Measurements from ENCODE around the gene NBAS.

Gene NBAS

GRCh38 chr2:15136639-15137038, 424.5 kb downstream of the NBAS start:
- DNase-seq = no peak

DNA sequence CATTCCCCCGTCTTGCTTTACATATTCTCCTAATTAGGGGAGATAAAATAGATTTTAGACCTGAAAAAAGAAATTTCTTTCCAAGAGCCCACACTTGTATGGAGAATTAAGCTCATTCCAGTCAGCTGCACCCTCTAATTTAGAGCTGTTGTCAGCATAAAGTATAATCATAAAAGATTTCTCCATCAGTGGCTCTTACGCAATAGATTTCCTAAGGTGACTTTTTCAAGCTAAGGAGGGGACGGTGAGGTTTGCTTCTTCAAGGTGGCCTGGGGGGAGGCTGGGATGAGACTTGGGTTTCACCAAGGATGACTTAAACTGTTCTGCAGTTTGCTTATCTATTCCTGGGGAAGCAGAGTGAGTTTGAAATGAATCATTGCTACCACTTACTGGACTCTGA, 426.2 kb downstream of the NBAS start:
- no peak for DNase-seq

GRCh38 chr2:15133461-15133860, 427.7 kb downstream of the NBAS start:
- no peak for DNase-seq

DNA sequence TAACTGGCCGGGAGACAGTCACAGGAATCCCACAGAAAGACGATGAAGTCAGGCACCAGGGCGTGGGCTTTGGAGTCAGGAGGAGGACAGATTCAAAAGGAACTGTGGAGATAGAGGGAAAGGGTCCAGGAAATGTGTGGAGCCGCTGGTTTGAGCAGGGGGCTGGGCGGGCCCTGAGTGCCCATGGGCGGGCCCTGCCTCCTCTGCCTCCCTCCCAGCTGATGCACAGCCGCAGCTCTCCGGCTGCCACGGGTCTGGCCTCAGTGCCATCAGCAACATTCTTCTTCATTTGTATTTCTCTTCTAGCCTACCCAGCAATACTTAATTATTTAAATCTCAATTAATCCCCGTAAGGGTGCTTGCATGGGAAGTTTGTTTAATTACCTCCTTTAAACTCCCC, 432.3 kb downstream of the NBAS start:
- no peak for DNase-seq

DNA sequence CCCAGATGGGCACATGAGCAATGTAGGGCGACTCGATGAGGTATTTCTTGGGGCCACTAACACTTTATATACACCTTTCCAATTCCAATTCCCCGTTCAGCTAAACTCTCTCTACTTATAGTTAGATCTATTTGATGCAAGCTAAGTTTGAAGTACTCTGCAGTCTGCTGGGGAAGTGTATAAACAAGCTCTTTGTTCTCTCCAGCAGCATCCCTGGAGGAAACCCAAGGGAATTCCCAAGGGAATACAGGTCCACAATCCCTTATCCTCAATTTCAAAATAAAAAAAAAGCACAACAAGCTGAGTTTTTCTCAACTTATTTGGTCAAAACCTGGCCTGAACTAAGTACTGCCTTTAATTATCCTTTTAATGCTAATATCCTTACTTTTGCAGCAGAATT, 433.3 kb downstream of the NBAS start:
- DNase-seq = no peak

DNA sequence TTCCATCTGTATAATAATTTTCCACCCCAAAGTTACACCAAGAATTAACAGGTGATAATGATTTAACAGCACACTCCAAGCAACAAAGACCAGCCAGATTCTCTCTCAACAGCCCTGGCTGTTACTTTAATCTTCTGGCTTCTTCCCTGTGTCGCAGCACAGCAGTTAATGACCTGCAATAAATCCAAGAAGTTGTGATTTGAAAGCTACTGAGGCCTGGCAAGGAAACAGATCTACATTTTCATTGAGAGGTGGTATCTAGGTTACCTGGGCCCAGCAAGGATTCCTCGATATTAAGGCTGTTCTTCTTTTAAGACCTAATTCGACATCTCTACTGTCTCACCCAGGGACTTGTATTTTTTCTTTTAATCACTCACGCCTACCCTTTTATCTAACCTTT, 433.8 kb downstream of the NBAS start:
- DNase-seq = no peak

DNA sequence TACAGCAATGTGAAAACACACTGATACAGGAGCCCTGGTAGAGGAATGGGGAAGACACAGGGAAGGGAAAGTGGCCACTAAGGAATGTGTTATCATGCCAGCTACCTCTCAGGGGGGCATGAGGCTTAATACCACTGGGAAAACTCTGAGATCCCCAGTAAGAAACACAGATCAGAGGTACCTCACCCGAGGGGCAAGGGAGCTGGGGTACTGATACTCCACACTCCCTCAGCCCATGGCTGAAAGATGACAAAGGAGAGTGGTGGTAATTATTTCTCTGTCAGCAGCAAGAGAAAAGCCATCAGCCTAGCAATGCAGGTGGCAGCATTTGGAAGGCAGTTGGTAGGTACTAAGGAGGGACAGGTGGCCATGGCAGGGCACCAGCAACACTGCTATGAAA, 434.8 kb downstream of the NBAS start:
- no peak for DNase-seq

- DNase-seq = no peak
These were observed 438.2 kb downstream of the NBAS start for GRCh38 chr2:15122915-15123314.

- no peak for DNase-seq
These were observed 440.5 kb downstream of the NBAS start for GRCh38 chr2:15120631-15121030.

- DNase-seq = no peak
These were observed 441.4 kb downstream of the NBAS start for GRCh38 chr2:15119722-15120175.

- DNase-seq = no peak
These were observed 443.6 kb downstream of the NBAS start for GRCh38 chr2:15117409-15118050.

Data from hypothalamus (tissue), 51 donors.